ENCODE measurements around the gene FBXL13. TPM values are rescaled to one million over a fixed set of nuclear protein-coding genes. Genes with fewer than 3 reads are reported as not detected.
"Not testable (repeated sequence)": the region's sequence is repeated elsewhere in the genome, so short reads cannot be mapped to it uniquely, and the experiment has no call there.

FBXL13 gene
- total RNA-seq, 1 donor from 2014 or later, result 0.98 TPM

DNA sequence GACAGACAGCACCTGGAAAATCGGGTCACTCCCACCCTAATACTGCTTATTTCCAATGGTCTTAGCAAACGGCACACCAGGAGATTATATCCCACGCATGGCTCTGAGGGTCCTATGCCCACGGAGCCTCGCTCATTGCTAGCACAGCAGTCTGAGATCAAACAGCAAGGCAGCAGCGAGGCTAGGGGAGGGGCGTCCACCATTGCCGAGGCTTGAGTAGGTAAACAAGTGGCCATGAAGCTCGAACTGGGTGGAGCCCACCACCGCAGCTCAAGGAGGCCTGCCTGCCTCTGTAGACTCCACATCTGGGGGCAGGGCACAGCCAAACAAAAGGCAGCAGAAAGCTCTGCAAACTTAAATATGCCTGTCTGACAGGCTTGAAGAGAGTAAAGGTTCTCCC, 293.7 kb downstream of the FBXL13 start:
- intact Hi-C loops (cut with DNase I); DNase-seq (ENCODE audit: extremely low spot score in 2 of 2); H3K4me1 ChIP-seq; H3K27ac ChIP-seq; H3K9me3 ChIP-seq; H3K27me3 ChIP-seq; H3K36me3 ChIP-seq; H3K4me3 ChIP-seq: not testable (repeated sequence)

DNA sequence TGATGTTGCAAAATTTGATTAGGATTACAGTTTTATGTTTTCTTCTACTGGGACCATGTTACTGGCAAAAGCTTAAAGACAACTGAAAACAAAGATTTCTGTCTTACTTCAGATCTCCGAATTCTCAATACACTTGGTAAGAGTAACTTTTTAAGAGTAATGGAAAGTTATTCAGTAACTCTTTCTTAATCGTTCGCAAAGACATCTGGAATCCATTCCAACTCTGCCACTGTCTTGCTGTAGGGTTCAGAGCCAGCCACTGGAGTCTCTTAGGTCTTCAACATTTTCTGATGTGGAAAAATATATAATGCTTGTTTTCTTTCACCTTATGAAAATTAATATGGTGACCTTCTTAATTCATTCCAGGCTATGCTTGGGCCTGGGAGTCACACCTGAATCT, 295.9 kb downstream of the FBXL13 start:
- H3K4me3 ChIP-seq; H3K27me3 ChIP-seq; DNase-seq (ENCODE audit: extremely low spot score in 2 of 2); H3K4me1 ChIP-seq; H3K27ac ChIP-seq; H3K9me3 ChIP-seq; H3K36me3 ChIP-seq; intact Hi-C loops (cut with DNase I): not testable (repeated sequence)

GRCh38 chr7:102776217-102776616, 298.4 kb downstream of the FBXL13 start:
- H3K9me3 ChIP-seq; intact Hi-C loops (cut with DNase I); H3K4me3 ChIP-seq; H3K4me1 ChIP-seq; DNase-seq (ENCODE audit: extremely low spot score in 2 of 2); H3K27me3 ChIP-seq; H3K27ac ChIP-seq; H3K36me3 ChIP-seq: not testable (repeated sequence)

DNA sequence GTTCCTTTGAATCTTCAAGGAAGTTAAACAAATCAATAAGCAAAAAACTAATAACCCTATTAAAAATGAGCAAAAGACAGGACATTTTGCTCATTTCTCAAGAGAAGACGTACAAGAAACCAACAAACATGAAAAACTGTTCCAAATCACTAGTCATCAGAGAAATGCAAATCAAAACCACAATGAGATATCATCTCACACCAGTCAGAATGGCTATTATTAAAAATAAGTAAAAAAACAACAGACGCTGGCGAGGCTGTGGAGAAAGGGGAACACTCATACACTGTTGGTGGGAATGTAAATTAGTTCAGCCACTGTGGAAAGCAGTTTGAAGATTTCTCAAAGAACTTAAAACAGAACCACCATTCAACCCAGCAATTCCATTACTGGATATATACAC, 304.1 kb downstream of the FBXL13 start:
- DNase-seq (ENCODE audit: extremely low spot score in 2 of 2); H3K27ac ChIP-seq; H3K4me3 ChIP-seq; H3K4me1 ChIP-seq; H3K9me3 ChIP-seq; H3K36me3 ChIP-seq; H3K27me3 ChIP-seq; intact Hi-C loops (cut with DNase I): not testable (repeated sequence)

- H3K36me3 ChIP-seq; H3K4me1 ChIP-seq; DNase-seq (ENCODE audit: extremely low spot score in 2 of 2); H3K27me3 ChIP-seq; H3K27ac ChIP-seq; intact Hi-C loops (cut with DNase I); H3K9me3 ChIP-seq; H3K4me3 ChIP-seq: not testable (repeated sequence)
Observed at GRCh38 chr7:102769657-102770192, 304.9 kb downstream of the FBXL13 start.

DNA sequence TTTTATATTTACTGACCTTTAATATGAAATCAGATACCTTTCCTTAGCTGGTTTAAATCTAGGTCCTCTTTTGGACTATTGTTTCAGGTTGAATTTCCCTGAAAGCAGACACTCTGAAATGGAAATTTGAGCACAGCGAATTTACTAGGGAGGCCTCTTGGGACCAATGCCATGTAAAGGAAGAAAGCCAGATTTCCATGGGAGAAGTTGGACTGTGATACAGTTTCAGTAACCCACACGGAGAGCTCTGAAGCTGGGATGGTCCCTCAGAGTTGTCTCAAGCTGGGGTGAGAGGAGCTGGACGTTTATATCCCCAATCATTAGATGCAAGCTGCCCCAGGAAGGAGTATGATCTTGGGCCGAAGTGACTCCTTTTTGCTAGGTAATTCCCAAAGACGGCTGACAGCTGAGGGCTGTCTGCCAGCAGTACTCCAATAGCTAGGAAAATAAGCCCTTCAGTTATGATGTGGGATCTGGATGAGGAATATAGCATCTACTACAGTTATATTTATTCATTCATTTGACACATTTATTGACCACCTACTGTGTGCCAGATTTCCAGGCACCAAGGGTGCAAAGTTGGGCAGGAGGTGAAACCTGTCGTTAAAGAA, 311.2 kb downstream of the FBXL13 start:
- intact Hi-C loops (cut with DNase I), result not testable (repeated sequence)

More for the DNA sequence above, 311.2 kb downstream of the FBXL13 start:
- not testable (repeated sequence) for H3K4me3 ChIP-seq; H3K36me3 ChIP-seq; H3K27ac ChIP-seq; DNase-seq (ENCODE audit: extremely low spot score in 2 of 2); H3K27me3 ChIP-seq; H3K9me3 ChIP-seq; H3K4me1 ChIP-seq

Small RNA genes lying within 50 kb of the gene (small RNA-seq; reads per million reads assigned to genes)
- not detected for gene RNU6-1136P

Other genes with a start within 250 kb of the FBXL13 start
- 2.9 TPM for gene LRRC17, start 161.8 kb downstream of the FBXL13 start, total RNA-seq
- 36.6 TPM for gene ARMC10, start 344 bp upstream of the FBXL13 start, total RNA-seq
- 15.0 TPM for gene NAPEPLD, start 74.3 kb upstream of the FBXL13 start, total RNA-seq
- gene PMPCB, start 222.6 kb upstream of the FBXL13 start, total RNA-seq, result 28.7 TPM

All from vagina (tissue), 2 donors.